ENCODE data around the gene STX3. TPM values are rescaled to one million over a fixed set of nuclear protein-coding genes. Genes with fewer than 3 reads are reported as not detected.
"Not testable (repeated sequence)": the region's sequence is repeated elsewhere in the genome, so short reads cannot be mapped to it uniquely, and the experiment has no call there.

STX3 gene
- polyA plus RNA-seq, 1 donor from 2014 or later = 21.3 TPM

DNA sequence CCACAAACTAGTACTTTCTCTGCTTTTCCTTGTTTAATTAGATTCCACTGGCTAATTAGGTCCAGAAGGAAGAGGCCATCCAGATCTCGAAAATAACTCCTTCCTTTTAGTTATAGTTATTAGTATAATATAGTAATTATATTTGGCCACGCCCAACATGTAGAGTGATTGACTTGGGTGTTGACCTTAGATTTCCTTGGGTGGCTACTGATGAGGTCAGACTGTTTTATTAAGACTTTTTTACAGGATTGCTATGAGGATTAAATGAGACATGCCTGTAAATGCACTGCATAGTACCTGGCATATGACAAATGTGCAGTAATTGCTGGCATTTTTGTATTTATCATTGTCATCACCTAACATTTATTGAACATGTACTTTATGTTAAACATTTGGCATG, 26.9 kb downstream of the STX3 start:
- Histone ChIP-seq H3K36me3 (ENCODE audit: insufficient read depth, low read length) (no peaks in the 10 kb centered on the region), H3K9me3 (ENCODE audit: low read length) (no peaks in the 10 kb centered on the region), H3K4me3 (ENCODE audit: low read length) (no peak overlapping the region), H2AFZ (ENCODE audit: low read depth, low read length) (no peak overlapping the region), H3K9me2 (ENCODE audit: insufficient read depth, low read length) (no peaks in the 10 kb centered on the region), H3K27ac (ENCODE audit: low read length) (no peak overlapping the region), H3K4me2 (ENCODE audit: low read length) (no peak overlapping the region), H4K20me1 (ENCODE audit: insufficient read depth) (no peaks in the 10 kb centered on the region), H3K9ac (ENCODE audit: low read length) (no peak overlapping the region), H3K27me3 (ENCODE audit: insufficient read depth, low read depth, low read length) (no peaks in the 10 kb centered on the region), H3F3A (ENCODE audit: insufficient read depth, low read length, poor library complexity, severe bottlenecking) (no peaks in the 10 kb centered on the region), H3K79me2 (replicated peaks; ENCODE audit: insufficient read depth, low read length) (no peaks in the 10 kb centered on the region)
- TF ChIP-seq EP300 (conservative IDR thresholded peaks at IDR 0.05; ENCODE audit: poor library complexity, severe bottlenecking) (no peak), RAD21 (conservative IDR thresholded peaks at IDR 0.05) (no peak), POLR2AphosphoS5 (IDR thresholded peaks at IDR 0.05) (no peak), TAF1 (IDR thresholded peaks at IDR 0.05; ENCODE audit: low read depth) (no peak), SMC3 (conservative IDR thresholded peaks at IDR 0.05; ENCODE audit: poor library complexity) (no peak), EZH2 (IDR thresholded peaks at IDR 0.05; ENCODE audit: borderline replicate concordance, insufficient read depth, low read length, poor library complexity, severe bottlenecking) (no peak), MXI1 (conservative IDR thresholded peaks at IDR 0.05; ENCODE audit: poor library complexity, severe bottlenecking) (no peak)
- TF ChIP-seq, protein P1, sequence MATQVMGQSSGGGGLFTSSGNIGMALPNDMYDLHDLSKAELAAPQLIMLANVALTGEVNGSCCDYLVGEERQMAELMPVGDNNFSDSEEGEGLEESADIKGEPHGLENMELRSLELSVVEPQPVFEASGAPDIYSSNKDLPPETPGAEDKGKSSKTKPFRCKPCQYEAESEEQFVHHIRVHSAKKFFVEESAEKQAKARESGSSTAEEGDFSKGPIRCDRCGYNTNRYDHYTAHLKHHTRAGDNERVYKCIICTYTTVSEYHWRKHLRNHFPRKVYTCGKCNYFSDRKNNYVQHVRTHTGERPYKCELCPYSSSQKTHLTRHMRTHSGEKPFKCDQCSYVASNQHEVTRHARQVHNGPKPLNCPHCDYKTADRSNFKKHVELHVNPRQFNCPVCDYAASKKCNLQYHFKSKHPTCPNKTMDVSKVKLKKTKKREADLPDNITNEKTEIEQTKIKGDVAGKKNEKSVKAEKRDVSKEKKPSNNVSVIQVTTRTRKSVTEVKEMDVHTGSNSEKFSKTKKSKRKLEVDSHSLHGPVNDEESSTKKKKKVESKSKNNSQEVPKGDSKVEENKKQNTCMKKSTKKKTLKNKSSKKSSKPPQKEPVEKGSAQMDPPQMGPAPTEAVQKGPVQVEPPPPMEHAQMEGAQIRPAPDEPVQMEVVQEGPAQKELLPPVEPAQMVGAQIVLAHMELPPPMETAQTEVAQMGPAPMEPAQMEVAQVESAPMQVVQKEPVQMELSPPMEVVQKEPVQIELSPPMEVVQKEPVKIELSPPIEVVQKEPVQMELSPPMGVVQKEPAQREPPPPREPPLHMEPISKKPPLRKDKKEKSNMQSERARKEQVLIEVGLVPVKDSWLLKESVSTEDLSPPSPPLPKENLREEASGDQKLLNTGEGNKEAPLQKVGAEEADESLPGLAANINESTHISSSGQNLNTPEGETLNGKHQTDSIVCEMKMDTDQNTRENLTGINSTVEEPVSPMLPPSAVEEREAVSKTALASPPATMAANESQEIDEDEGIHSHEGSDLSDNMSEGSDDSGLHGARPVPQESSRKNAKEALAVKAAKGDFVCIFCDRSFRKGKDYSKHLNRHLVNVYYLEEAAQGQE (IDR thresholded peaks at IDR 0.05; ENCODE audit: borderline replicate concordance) = no peak
- TF ChIP-seq, protein P2, sequence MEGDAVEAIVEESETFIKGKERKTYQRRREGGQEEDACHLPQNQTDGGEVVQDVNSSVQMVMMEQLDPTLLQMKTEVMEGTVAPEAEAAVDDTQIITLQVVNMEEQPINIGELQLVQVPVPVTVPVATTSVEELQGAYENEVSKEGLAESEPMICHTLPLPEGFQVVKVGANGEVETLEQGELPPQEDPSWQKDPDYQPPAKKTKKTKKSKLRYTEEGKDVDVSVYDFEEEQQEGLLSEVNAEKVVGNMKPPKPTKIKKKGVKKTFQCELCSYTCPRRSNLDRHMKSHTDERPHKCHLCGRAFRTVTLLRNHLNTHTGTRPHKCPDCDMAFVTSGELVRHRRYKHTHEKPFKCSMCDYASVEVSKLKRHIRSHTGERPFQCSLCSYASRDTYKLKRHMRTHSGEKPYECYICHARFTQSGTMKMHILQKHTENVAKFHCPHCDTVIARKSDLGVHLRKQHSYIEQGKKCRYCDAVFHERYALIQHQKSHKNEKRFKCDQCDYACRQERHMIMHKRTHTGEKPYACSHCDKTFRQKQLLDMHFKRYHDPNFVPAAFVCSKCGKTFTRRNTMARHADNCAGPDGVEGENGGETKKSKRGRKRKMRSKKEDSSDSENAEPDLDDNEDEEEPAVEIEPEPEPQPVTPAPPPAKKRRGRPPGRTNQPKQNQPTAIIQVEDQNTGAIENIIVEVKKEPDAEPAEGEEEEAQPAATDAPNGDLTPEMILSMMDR (IDR thresholded peaks at IDR 0.05; ENCODE audit: poor library complexity, severe bottlenecking) = no peak

DNA sequence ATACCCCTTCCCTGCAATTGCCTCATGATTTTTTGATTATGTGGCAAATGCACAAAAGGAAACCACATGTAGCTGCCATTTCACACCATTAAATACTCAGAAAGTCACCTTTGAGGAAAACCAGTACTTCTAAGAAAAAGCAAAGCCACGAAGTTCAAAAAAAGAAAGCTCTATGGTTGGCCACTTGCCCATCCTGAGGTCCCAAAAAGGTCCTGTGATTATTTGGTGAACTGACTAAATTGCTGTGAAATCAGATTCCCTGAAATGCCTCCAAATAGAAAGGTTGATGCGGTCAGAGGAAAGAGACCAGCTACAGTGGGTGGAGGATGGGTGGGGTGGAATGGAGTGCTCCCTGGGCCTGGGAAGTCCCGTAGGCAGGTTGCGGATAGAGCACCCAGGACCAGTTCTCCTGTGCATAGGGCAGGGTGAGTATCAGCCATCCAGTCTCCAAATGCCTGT, 28.5 kb downstream of the STX3 start:
- TF ChIP-seq, protein P2 (IDR thresholded peaks at IDR 0.05; ENCODE audit: poor library complexity, severe bottlenecking) = no peak
- TF ChIP-seq SMC3 (conservative IDR thresholded peaks at IDR 0.05; ENCODE audit: poor library complexity) (no peak), TAF1 (IDR thresholded peaks at IDR 0.05; ENCODE audit: low read depth) (no peak), EZH2 (IDR thresholded peaks at IDR 0.05; ENCODE audit: borderline replicate concordance, insufficient read depth, low read length, poor library complexity, severe bottlenecking) (no peak), RAD21 (conservative IDR thresholded peaks at IDR 0.05) (no peak), MXI1 (conservative IDR thresholded peaks at IDR 0.05; ENCODE audit: poor library complexity, severe bottlenecking) (no peak), POLR2AphosphoS5 (IDR thresholded peaks at IDR 0.05) (no peak), EP300 (conservative IDR thresholded peaks at IDR 0.05; ENCODE audit: poor library complexity, severe bottlenecking) (no peak)
- TF ChIP-seq, protein P1 (IDR thresholded peaks at IDR 0.05; ENCODE audit: borderline replicate concordance) = no peak

DNA sequence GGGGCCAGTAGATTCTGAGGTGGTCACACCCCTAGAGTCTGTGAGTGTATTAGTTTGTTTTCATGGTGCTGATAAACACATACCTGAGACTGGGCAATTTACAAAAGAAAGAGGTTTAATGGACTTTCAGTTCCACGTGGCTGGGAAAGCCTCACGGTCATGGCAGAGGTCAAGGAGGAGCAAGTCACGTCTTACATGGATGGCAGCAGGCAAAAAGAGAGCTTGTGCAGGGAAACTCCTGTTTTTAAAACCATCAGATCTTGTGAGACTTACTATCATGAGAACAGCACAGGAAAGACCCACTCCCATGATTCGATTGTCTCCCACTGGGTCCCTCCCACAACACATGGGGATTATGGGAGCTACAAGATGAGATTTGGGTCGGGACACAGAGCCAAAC, 29.3 kb downstream of the STX3 start:
- not testable (repeated sequence) for H3K36me3 ChIP-seq (ENCODE audit: insufficient read depth, low read length); H3K79me2 ChIP-seq (replicated peaks; ENCODE audit: insufficient read depth, low read length); H3F3A ChIP-seq (ENCODE audit: insufficient read depth, low read length, poor library complexity, severe bottlenecking); H3K9ac ChIP-seq (ENCODE audit: low read length); H3K4me2 ChIP-seq (ENCODE audit: low read length); H3K27me3 ChIP-seq (ENCODE audit: insufficient read depth, low read depth, low read length); H3K4me3 ChIP-seq (ENCODE audit: low read length); H3K9me2 ChIP-seq (ENCODE audit: insufficient read depth, low read length); H3K9me3 ChIP-seq (ENCODE audit: low read length); H4K20me1 ChIP-seq (ENCODE audit: insufficient read depth); H2AFZ ChIP-seq (ENCODE audit: low read depth, low read length); H3K27ac ChIP-seq (ENCODE audit: low read length)

More for the DNA sequence above, 28.5 kb downstream of the STX3 start:
- H2AFZ ChIP-seq (ENCODE audit: low read depth, low read length) = no peak overlapping the region
- H3K36me3 ChIP-seq (ENCODE audit: insufficient read depth, low read length) = no peaks in the 10 kb centered on the region
- no peaks in the 10 kb centered on the region for H3K27me3 ChIP-seq (ENCODE audit: insufficient read depth, low read depth, low read length)
- H3K4me2 ChIP-seq (ENCODE audit: low read length) = no peak overlapping the region
- H3K27ac ChIP-seq (ENCODE audit: low read length) = no peak overlapping the region
- H3K9me3 ChIP-seq (ENCODE audit: low read length) = no peaks in the 10 kb centered on the region
- H3K9me2 ChIP-seq (ENCODE audit: insufficient read depth, low read length) = no peaks in the 10 kb centered on the region
- H3K4me3 ChIP-seq (ENCODE audit: low read length) = no peak overlapping the region
- H3K79me2 ChIP-seq (replicated peaks; ENCODE audit: insufficient read depth, low read length) = no peaks in the 10 kb centered on the region
- no peaks in the 10 kb centered on the region for H3F3A ChIP-seq (ENCODE audit: insufficient read depth, low read length, poor library complexity, severe bottlenecking)
- no peak overlapping the region for H3K9ac ChIP-seq (ENCODE audit: low read length)
- no peaks in the 10 kb centered on the region for H4K20me1 ChIP-seq (ENCODE audit: insufficient read depth)

Measured in neural cell (in vitro differentiated cells).